GM19328 (cell line): ENCODE data around the gene INTS1.

Experiments used
- ATAC-seq: cut with Tn5 transposase; IDR thresholded peaks from one replicate; pipeline ENCODE4 v1.9.1; 2021; ENCODE audit warnings: mild to moderate bottlenecking, moderate library complexity; ENCODE audit not compliant: unreplicated experiment

The INTS1 gene

DNA sequence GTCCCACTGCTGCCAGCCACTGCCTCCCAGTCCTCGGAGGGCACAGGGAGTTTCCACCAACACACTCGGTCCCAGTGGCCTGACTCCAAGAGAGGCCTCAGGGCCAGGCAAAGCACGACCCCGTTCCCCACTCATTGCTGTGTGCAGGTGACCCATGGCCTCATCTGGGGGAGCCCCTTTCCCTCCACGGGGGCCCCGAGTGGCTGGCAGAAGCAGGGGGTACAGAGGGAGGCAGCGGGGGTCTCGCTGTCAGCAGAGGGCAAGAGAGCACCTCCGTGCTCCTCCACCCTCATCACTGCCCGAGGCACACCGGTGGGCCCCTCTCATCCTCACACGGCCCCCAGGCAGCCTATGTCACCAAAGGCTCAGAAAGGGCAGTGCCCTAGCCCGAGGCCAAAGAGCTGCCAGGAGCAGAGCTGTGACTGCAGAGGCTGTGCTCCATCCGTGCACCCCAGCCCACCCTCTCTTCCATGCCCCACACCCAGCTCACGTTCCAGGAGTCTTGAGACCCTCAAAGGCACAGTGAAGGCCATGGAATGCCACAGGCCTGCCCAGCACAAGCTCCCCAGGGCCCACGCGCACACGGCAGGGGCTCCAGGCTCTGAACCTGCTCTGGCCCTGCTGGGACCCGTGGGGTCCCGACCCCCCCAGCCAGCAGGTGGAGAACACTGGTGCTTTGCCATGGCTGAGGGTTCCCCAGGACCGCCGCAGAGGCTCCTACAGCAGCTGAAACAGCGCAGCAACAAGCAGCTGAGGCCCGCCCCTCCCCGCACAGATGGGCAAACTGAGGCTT, 70.9 kb downstream of the INTS1 start:
- ATAC-seq, result no peak

DNA sequence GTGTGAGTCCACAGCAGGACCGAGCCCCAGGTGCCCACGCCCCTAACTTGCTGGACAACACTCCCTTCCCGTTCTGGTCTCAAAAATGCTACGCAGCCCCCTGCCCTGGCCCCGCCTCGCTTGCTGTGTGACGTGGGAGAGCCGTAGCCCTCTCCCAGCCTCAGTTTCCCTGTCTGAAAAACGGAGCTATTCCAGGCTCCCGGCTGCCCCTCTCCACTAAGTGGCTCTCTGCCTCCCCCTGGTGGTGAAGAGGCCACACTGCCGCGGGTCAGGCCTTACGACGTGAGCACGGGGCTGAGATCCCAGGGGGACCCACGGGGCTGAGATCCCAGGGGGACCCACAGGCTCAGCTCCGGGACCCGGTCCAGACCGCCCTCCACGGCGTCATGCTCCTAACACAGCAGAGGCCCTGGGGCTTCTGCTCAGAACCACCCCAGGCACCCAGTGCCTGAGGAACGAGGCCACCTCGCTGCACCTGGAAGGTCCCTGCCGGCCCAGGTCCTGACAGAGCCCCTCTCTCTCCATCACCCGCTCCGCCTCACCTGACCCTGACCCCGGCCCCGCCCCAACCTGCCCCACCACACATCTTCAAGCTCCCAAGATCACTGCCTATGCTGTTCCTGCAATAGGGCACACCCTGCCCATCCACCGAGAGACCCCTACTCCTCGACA, 71.6 kb downstream of the INTS1 start:
- no peak for ATAC-seq

GRCh38 chr7:1431634-1432380, 72.4 kb downstream of the INTS1 start:
- no peak for ATAC-seq

- ATAC-seq, result no peak
Measured at GRCh38 chr7:1431226-1431625, 73.0 kb downstream of the INTS1 start.

DNA sequence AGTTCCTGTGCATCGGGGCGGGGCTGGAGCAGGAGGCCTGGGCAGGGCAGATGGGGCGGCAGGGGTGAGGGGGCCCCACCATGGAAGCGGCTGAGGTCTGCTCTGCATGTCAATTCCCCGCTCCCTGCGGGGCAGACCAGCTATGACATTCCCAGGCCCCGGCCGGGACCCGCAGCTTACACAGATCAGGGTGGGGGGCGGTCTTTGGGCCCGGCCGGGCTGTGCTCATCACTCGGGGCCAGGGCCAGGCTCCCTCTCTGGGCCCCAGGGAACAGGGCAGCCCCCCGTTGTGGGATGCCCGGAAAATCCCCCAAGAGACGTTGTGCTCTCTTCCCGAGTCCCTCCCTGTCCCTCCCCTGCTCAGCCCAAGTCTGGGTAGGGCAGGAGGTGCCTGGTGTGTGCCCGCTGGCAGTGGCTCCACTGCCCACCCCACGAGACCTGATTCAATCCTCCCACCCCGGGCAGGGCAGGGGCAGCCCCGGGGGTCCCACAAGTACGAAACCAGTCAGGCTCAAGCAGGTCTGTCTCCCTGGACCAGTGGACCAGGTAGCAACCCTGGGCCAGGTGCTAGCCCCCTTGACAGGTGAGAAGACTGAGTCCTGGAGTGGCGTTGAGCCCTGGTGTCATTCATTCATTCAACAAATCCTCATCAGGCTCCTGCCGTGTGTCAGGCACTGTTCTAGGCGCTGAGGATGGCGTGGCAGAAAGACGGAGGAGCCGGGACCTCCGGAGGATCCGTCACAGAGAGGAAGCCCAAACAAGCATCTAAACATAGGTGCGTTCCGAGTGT, 73.9 kb downstream of the INTS1 start:
- ATAC-seq, result no peak

GRCh38 chr7:1428941-1429501, 75.2 kb downstream of the INTS1 start:
- ATAC-seq, result no peak

DNA sequence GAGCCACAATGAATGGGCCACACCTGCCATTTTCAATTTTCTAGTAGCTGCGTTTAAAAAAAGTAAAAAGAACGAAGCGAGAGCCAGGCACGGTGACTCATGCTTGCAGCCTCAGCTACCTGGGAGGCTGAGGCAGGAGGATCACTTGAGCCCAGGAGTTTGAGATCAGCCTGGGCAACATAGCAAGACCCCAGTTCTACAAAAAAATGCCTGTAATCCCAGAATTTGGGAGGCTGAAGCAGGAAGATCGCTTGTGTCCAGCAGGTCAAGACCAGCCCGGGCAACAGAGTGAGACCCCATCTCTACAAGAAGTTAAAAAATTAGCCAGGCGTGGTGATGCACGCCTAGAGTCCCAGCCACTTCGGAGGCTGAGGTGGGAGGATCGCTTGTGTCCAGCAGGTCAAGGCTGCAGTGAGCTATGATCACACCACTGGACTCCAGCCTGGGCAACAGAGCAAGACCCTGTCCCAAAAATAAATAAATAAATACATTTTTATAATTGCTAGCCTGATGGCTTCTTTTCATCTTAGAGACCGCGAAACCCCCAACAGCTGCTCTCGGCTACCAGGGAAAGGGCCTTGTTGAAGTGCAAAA, 77.0 kb downstream of the INTS1 start:
- no peak for ATAC-seq

GRCh38 chr7:1426474-1426873, 77.7 kb downstream of the INTS1 start:
- no peak for ATAC-seq

DNA sequence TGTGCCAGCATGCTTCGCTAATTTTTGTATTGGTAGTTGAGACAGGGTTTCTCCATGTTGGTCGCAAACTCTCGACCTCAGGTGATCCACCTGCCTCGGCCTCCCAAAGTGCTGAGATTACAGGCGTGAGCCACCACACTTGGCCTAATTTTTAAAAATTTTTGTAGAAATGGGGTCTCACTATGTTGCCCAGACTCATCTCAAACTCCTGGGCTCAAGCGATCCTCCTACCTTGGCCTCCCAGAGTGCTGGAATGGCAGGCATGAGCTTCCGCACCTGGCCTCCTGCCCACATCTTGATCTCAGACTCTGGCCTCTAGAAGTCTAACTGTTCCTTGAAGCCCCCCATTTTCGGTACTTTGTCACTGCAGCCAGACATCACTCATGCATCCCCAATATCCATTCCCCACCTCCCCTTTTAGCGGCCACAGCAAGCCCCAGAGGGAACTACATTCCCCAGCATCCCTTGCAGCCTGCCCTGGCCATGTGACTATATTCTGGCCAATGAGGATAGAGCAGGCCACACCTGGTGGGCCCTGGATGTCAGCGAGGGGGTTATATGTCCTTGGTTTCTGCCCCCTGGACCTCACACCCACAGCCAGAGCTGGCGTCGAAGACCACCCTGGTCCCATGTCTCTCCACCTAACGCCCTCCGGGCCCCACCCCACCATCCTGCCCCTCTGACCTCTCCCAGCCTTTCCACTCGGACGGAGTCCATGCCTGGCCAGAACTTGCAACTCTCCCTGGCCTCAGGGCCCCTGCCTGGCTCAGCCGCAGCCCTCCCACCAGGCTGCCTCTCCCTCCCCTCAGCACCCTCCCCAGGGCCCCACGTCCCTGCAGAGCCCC, 78.7 kb downstream of the INTS1 start:
- ATAC-seq, result no peak

DNA sequence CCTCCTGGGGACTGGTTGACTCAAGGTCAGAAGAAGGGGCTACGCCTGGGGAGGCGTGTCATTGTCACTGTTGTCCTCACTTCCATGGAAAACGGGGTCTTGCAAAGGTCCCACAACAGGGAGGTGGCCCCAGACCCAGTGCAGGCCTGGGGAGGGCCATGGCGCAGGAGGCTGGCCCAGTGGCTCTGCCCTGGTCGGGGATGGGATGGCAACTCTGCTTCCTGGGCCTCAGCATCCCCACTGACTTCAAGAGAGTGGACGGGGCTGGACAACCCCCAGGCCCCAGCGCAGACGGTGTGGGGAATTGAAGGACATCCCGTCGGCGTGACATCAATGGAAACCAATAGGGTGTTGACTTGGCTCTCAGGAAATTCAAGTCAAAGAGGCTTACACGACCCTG, 80.1 kb downstream of the INTS1 start:
- ATAC-seq, result no peak

DNA sequence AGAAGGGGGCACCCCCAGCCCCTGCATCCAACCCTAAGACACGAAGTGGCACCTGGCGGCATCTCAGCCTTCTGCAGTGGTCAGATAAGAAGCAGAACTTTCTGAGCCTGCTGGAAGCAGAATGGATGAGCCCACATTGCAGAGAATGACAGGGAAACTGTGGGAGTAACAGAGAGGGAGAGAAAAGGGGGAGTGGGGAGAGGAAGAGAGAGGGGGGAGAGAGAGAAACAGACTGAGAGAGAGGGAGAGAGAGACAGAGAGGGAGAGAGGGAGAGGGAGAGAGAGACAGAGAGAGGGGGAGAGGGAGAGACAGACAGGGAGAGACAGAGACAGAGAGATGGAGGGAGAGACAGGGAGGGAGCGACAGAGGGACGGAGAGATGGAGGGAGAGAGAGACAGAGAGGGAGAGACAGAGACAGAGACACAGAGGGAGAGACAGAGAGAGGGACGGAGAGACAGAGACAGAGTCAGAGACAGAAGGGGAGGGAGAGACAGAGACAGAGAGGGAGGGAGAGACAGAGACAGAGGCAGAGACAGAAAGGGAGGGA, 80.9 kb downstream of the INTS1 start:
- ATAC-seq, result no peak

DNA sequence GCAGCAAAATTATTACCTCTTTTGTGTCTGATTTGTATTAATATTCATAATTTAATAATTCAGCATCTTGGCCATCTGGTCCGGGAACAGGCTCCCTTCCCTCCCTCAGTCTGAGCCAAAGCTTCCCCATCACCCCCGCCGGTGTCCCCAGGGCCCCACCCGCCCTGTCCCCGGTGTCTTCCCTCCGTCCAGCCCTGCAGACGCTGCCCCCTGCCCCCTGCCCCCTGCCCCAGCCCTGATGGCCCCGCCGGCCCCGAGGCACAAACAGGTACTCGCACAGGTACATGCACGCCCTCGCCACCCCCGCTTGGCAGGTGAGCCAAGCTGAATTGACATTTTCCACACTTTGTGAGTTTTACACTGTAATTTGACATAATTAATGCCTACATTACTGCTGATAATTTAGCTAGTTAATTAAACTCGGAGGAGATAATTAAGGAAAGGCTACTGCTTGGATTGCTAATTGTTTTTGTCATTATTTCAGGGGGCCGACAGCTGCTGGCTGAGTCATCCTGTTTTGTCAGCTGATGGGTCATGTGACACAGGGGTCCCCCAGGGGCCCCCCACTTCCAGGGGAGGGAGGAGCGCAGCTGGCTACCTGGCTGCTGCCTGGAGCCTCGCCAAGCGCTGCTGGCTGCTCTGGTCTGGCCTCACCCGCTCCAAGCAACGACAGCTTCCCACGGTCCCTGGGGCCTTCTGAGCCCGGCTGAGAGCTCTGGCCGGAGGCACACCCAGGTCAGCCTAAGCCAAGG, 81.5 kb downstream of the INTS1 start:
- ATAC-seq, result no peak

GRCh38 chr7:1421946-1422345, 82.2 kb downstream of the INTS1 start:
- ATAC-seq, result no peak

GRCh38 chr7:1421020-1421790, 83.0 kb downstream of the INTS1 start:
- ATAC-seq, result no peak
